DND-41 (cell line): ENCODE data around the gene CFAP100.

Source experiments
- EZH2 ChIP-seq: IDR thresholded peaks from 3 replicates; pipeline ENCODE4 v1.6.1; 2012; ENCODE audit warnings: borderline replicate concordance, low read depth, mild to moderate bottlenecking, moderate library complexity, low read length, inconsistent platforms; ENCODE audit not compliant: severe bottlenecking
- TF ChIP-seq, protein P1 (sequence below): IDR thresholded peaks from 2 replicates; pipeline ENCODE4 v1.5.1; 2012; ENCODE audit warnings: borderline replicate concordance, low read length, moderate library complexity, mild to moderate bottlenecking; ENCODE audit not compliant: poor library complexity, severe bottlenecking; ENCODE audit errors: extremely low read depth

DNA sequence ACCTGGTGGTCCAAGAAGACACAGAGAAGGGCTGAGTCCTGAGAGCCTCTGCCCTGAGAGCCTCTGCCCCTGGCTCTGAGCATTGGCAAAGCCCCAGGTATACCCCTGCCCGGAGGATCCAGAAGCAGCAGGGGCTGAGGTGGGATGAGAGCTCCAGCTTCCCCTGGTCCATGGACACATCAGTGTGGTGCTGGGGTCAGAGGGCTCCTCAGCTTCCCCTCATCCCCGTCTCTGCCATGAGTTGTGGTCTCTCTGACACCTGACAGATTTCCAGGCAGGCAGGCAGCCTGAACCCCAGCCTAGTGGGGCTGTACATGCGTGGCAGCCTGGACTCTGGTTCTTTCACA lies 34.0 kb upstream of the CFAP100 start:
- TF ChIP-seq, protein P1, sequence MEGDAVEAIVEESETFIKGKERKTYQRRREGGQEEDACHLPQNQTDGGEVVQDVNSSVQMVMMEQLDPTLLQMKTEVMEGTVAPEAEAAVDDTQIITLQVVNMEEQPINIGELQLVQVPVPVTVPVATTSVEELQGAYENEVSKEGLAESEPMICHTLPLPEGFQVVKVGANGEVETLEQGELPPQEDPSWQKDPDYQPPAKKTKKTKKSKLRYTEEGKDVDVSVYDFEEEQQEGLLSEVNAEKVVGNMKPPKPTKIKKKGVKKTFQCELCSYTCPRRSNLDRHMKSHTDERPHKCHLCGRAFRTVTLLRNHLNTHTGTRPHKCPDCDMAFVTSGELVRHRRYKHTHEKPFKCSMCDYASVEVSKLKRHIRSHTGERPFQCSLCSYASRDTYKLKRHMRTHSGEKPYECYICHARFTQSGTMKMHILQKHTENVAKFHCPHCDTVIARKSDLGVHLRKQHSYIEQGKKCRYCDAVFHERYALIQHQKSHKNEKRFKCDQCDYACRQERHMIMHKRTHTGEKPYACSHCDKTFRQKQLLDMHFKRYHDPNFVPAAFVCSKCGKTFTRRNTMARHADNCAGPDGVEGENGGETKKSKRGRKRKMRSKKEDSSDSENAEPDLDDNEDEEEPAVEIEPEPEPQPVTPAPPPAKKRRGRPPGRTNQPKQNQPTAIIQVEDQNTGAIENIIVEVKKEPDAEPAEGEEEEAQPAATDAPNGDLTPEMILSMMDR: no peak
- no peak for TF ChIP-seq EZH2
